Spleen (tissue), 11 donors: Measurements from ENCODE around the gene DRD4. TPM values are rescaled to one million over a fixed set of nuclear protein-coding genes. Genes with fewer than 3 reads are reported as not detected.
"Not testable (repeated sequence)": the region's sequence is repeated elsewhere in the genome, so short reads cannot be mapped to it uniquely, and the experiment has no call there.

Source experiments
- DNase-seq: peaks from one replicate; pipeline ENCODE4 v3.0.0-alpha.2; 2020
- H3K27ac ChIP-seq, 8 donors: fragments of 200-600 bp; sonication (generic) in 7 of 8; 1 replicate in 4 of 8; 2 replicates in 4 of 8; pipeline versions ENCODE4 v1.5.0 to v1.8.0; 2016 to 2021; ENCODE audit warnings: inconsistent platforms in 4 of 8, mild to moderate bottlenecking in 4 of 8, moderate library complexity in 1 of 8
- H3K27me3 ChIP-seq, 7 donors: fragments of 200-600 bp; sonication (generic) in 6 of 7; replicated peaks in 1 of 7; 1 replicate in 4 of 7; 2 replicates in 3 of 7; pipeline versions ENCODE4 v1.5.0 to v1.8.0; 2016 to 2021; ENCODE audit warnings: inconsistent platforms in 3 of 7, mild to moderate bottlenecking in 1 of 7
- H3K36me3 ChIP-seq, 6 donors: fragments of 200-600 bp; sonication (generic) in 5 of 6; 1 replicate in 4 of 6; 2 replicates in 2 of 6; pipeline versions ENCODE4 v1.5.0 to v1.8.0; 2016 to 2021; ENCODE audit warnings: inconsistent platforms in 2 of 6
- H3K4me1 ChIP-seq, 6 donors: fragments of 200-600 bp; sonication (generic) in 5 of 6; 1 replicate in 3 of 6; 2 replicates in 3 of 6; pipeline versions ENCODE4 v1.5.0 to v1.8.0; 2016 to 2021; ENCODE audit warnings: inconsistent platforms in 3 of 6
- H3K4me3 ChIP-seq, 8 donors: fragments of 200-600 bp; sonication (generic) in 7 of 8; 1 replicate in 4 of 8; 2 replicates in 4 of 8; pipeline versions ENCODE4 v1.5.0 to v1.8.0; 2016 to 2021; ENCODE audit warnings: inconsistent platforms in 4 of 8, mild to moderate bottlenecking in 4 of 8, moderate library complexity in 2 of 8
- H3K9me3 ChIP-seq, 8 donors: fragments of 200-600 bp; sonication (generic) in 7 of 8; 1 replicate in 4 of 8; 2 replicates in 4 of 8; pipeline versions ENCODE4 v1.5.0 to v1.8.0; 2016 to 2021; ENCODE audit warnings: inconsistent platforms in 4 of 8
- POLR2A ChIP-seq, 3 donors: fragments of 450-650 bp; IDR thresholded peaks; one replicate each; pipeline ENCODE4 v1.5.1; 2017; ENCODE audit warnings: antibody characterized with exemption in 3 of 3, mild to moderate bottlenecking in 1 of 3
- POLR2AphosphoS5 ChIP-seq, 3 donors: sonication (generic); formaldehyde crosslinking; IDR thresholded peaks; one replicate each; pipeline ENCODE4 v1.5.1; 2017; ENCODE audit warnings: antibody characterized with exemption in 3 of 3
- WGBS, 5 donors: extraction: QIAGEN DNeasy Blood & Tissue Kit in 3 of 5; methylation state at CpG; one replicate each; pipeline versions ENCODE4 v1.1.5 to v1.1.7; 2013 to 2018; 5-methylcytosine and 5-hydroxymethylcytosine counted together
- intact Hi-C: fragments of 100-400 bp; cut with DNase I; formaldehyde crosslinking; loops from one replicate; pipeline ENCODE4 v1.15.0; 2023; ENCODE audit warnings: low total_unique reads
- polyA plus RNA-seq, 3 donors: library from polyadenylated mRNA; stranded (reverse); fragments of 200-250 nt; gene quantifications; one replicate each; pipeline ENCODE4 v1.2.1, GENCODE V29; 2013
- total RNA-seq, 7 donors: library from RNA; depleted of rRNA in 3 of 7; stranded (reverse); fragments of >200 nt in 3 of 7; fragmentation: NEBNext Ultra II Directional in 4 of 7; extraction: Animal tissue kit (Norgen Biotek cat#: 25700) in 4 of 7; gene quantifications; one replicate each; pipeline versions ENCODE4 v1.1.0 to v1.2.1, GENCODE V29; 2016 to 2021
- TF ChIP-seq, protein P1 (sequence below), 11 experiments: fragments of 200-600 bp in 7 of 11; fragments of 450-650 bp in 4 of 11; sonication (generic) in 4 of 11; IDR thresholded peaks in 8 of 11; conservative IDR thresholded peaks in 3 of 11; 1 replicate in 7 of 11; 2 replicates in 4 of 11; pipeline versions ENCODE4 v1.4.0 to v1.8.0; 2016 to 2021; ENCODE audit warnings: antibody characterized with exemption in 11 of 11, inconsistent platforms in 4 of 11, mild to moderate bottlenecking in 1 of 11
- donor health status: healthy with polysubstance abuse.
- donor health status: DM: no; HTN: no; CAD: no; lungs with moderate emphysema.
- donor health status: DM: no; HTN: no; CAD: no.
- donor health status: Bipolar disorder and iron deficiency.
- donor health status: healthy.
- donor health status: DM: no; HTN: no; CAD: no.
- donor health status: DM: yes; HTN: yes; CAD: no.

The DRD4 gene
- total and polyA plus RNA-seq, 10 donors, result 0.12 to 0.86 (median 0.44) TPM; not detected in 3

DNA sequence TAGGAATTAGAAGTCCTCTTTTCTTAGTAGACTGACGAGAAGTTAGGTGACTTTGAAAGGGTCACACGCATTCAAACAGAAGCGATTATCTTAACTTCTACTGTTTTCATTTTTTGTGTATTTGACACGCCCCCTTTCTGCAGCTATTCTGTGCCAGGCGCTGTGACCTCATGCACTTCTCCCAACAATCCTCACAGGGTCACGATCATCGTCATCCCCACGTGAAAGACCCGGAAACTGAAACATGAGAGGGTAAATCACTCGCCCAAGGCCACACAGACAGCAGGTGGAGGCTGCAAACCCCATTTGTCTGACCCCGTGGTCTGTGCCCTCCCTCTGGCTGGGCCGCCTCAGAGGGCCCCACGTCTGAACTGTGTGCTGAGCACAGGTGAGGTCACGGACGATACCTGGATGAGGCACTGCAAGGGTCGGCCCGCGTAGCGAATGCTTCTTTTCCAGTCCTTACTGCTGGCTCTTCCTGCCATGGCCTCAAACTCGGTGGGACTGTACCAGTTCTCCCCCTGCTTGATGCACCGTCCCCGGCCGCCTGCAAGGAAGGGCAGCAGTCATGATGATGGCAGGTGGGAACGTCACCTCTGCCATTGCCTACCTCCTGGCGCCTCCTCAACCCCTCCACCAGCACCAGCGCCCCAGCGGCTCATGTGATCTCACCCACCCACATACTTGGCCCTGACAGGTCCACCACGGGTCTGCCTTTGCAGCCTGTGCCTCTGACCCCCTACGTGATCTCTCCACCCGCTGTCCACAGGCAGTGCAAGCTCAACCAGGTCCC is 49.6 kb downstream of the DRD4 start:
- Histone ChIP-seq H3K27me3 (no peaks in the 10 kb centered on the region), H3K4me3 (no peak overlapping the region), H3K9me3 (peaks cover 0 to 11% (median 2%) of the 10 kb centered on the region in 8 donors), H3K27ac (no peak overlapping the region), H3K36me3 (peaks cover 0 to 96% (median 64%) of the 10 kb centered on the region in 6 donors), H3K4me1 (peaks cover 0 to 14% (median 5%) of the 10 kb centered on the region in 6 donors)
- TF ChIP-seq, protein P1, sequence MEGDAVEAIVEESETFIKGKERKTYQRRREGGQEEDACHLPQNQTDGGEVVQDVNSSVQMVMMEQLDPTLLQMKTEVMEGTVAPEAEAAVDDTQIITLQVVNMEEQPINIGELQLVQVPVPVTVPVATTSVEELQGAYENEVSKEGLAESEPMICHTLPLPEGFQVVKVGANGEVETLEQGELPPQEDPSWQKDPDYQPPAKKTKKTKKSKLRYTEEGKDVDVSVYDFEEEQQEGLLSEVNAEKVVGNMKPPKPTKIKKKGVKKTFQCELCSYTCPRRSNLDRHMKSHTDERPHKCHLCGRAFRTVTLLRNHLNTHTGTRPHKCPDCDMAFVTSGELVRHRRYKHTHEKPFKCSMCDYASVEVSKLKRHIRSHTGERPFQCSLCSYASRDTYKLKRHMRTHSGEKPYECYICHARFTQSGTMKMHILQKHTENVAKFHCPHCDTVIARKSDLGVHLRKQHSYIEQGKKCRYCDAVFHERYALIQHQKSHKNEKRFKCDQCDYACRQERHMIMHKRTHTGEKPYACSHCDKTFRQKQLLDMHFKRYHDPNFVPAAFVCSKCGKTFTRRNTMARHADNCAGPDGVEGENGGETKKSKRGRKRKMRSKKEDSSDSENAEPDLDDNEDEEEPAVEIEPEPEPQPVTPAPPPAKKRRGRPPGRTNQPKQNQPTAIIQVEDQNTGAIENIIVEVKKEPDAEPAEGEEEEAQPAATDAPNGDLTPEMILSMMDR (IDR thresholded peaks at IDR 0.05 in 8 of 11, conservative IDR thresholded peaks at IDR 0.05 in 3 of 11), result no peak
- no peak for TF ChIP-seq POLR2A (IDR thresholded peaks at IDR 0.05)
- TF ChIP-seq POLR2AphosphoS5 (IDR thresholded peaks at IDR 0.05), result peak in 1 of 3 donors; percentile 40
- 91 to 96% (median 92%) methylated on average over 24 to 30 of the region's 30 CpGs for WGBS, 5 donors
- no peak for DNase-seq
- intact Hi-C loops, result no loop called here

DNA sequence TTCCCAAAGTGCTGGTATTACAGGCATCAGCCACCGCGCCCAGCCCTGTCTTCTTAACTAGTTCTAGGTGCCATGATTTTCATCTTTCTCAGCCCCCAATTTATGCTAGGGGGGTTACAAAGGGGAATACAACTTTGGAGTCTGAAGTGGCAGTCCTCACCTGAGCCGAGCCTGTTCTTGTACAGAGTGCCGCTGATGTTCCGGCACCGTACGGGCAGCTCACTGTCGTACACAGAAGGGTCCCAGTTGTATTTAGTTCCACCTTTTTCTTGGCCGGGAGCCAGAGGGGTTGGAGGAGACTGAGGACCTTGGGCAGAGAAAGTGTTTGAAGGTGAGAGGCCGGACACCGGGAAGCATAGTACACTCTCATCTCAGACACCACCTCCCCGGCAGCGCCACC is 50.7 kb downstream of the DRD4 start:
- no peak overlapping the region for H3K27ac ChIP-seq
- TF ChIP-seq, protein P1 (IDR thresholded peaks at IDR 0.05 in 8 of 11, conservative IDR thresholded peaks at IDR 0.05 in 3 of 11), result no peak
- TF ChIP-seq POLR2A (IDR thresholded peaks at IDR 0.05), result no peak
- H3K27me3 ChIP-seq, result no peaks in the 10 kb centered on the region
- H3K4me1 ChIP-seq, result peaks cover 0 to 25% (median 10%) of the 10 kb centered on the region in 6 donors
- intact Hi-C loops, result no loop called here
- H3K9me3 ChIP-seq, result peaks cover 0 to 2% (median 0%) of the 10 kb centered on the region in 8 donors
- H3K36me3 ChIP-seq, result peaks cover 0 to 86% (median 62%) of the 10 kb centered on the region in 6 donors
- DNase-seq, result no peak
- H3K4me3 ChIP-seq, result no peak overlapping the region
- WGBS, 5 donors, result 90 to 97% (median 93%) methylated on average over 13 of the region's 13 CpGs

DNA sequence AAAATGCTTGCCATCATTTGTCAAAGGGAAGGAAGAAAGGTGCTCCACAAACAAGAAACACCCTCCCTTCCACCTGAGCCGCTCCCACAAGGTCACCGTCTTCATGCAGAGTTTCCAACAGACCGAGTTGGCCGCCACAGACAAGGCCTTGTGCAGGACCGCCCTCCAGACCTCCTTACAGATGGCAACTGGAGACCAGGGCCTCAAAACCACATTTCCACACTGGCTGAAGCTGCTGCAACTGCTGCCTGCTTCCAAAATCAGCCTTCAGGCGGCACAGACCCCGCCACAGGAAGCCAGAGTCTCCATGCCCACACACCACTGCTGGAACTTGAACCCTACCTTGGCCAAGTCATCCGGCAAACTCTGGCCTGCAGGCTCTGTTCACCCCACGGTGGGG is 51.6 kb downstream of the DRD4 start:
- Histone ChIP-seq H3K27me3 (no peaks in the 10 kb centered on the region), H3K4me1 (peaks cover 8 to 35% (median 19%) of the 10 kb centered on the region in 6 donors), H3K36me3 (peaks cover 0 to 77% (median 58%) of the 10 kb centered on the region in 6 donors), H3K27ac (no peak overlapping the region), H3K9me3 (no peaks in the 10 kb centered on the region), H3K4me3 (no peak overlapping the region)
- DNase-seq, result no peak
- intact Hi-C loops, result no loop called here
- TF ChIP-seq, protein P1 (IDR thresholded peaks at IDR 0.05 in 8 of 11, conservative IDR thresholded peaks at IDR 0.05 in 3 of 11), result no peak
- TF ChIP-seq POLR2AphosphoS5 (IDR thresholded peaks at IDR 0.05) (no peak), POLR2A (IDR thresholded peaks at IDR 0.05) (no peak)
- 48 to 74% (median 57%) methylated on average over 7 to 9 of the region's 9 CpGs for WGBS, 5 donors

DNA sequence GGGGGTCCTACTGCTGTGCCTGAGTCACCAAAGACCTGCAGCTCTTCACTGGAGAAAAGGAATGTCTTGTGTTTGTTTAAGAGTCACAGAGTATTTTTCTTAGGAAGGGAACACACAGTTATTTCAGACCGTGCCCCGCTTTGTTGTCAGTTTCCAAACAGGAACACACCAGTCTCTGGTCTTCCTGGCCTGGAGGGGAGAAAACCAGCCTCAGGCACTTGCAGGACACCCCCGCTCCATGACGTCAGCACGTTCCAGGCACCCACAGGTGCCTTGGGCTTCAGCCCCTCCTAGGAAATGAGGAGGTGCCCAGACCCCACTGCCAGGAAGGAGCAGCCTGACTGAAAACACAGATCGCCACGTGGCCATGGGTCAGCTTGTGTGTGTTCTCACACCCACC is 52.6 kb downstream of the DRD4 start:
- H3K9me3 ChIP-seq, result no peaks in the 10 kb centered on the region
- WGBS, 5 donors, result 71 to 87% (median 76%) methylated on average over 7 of the region's 7 CpGs
- DNase-seq, result no peak
- H3K36me3 ChIP-seq, result peaks cover 0 to 68% (median 49%) of the 10 kb centered on the region in 6 donors
- no peak overlapping the region for H3K27ac ChIP-seq
- TF ChIP-seq, protein P1 (IDR thresholded peaks at IDR 0.05 in 8 of 11, conservative IDR thresholded peaks at IDR 0.05 in 3 of 11), result no peak
- TF ChIP-seq POLR2AphosphoS5 (IDR thresholded peaks at IDR 0.05) (no peak), POLR2A (IDR thresholded peaks at IDR 0.05) (no peak)
- no peaks in the 10 kb centered on the region for H3K27me3 ChIP-seq
- H3K4me3 ChIP-seq, result no peak overlapping the region
- H3K4me1 ChIP-seq, result peaks cover 12 to 44% (median 27%) of the 10 kb centered on the region in 6 donors
- intact Hi-C loops, result no loop called here

DNA sequence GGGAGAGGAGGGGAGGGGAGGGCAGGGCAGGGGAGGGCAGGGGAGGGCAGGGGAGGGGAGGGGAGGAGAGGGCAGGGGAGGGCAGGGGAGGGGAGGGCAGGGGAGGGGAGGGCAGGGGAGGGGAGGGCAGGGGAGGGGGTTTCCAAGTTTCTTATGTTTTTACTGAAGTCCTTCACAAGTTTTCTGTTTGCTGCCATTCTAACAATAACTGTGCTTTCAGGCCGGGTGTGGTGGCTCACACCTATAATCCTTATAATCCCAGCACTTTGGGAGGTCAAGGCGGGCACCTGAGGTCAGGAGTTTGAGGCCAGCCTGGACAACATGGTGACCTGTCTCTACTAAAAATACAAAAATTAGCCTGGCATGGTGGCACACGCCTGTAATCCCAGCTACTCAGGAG is 53.2 kb downstream of the DRD4 start:
- peaks cover 12 to 45% (median 27%) of the 10 kb centered on the region in 6 donors for H3K4me1 ChIP-seq
- 90 to 98% (median 95%) methylated on average over 3 of the region's 3 CpGs for WGBS, 5 donors
- H3K27ac ChIP-seq, H3K4me3 ChIP-seq, intact Hi-C loops, H3K27me3 ChIP-seq, H3K9me3 ChIP-seq, DNase-seq: not testable (repeated sequence)
- peaks cover 0 to 62% (median 43%) of the 10 kb centered on the region in 6 donors for H3K36me3 ChIP-seq
